HepG2 (cell line): ENCODE measurements around the gene ABL2. TPM values are rescaled to one million over a fixed set of nuclear protein-coding genes. Genes with fewer than 3 reads are reported as not detected.

ENCODE experiments used
- ATAC-seq: fragments of 200-7000 bp; cut with Tn5 transposase; 3 replicates; pipeline ENCODE4 v1.9.1; 2020; ENCODE audit warnings: mild to moderate bottlenecking, moderate library complexity
- BruUV-seq: library from RNA; stranded (reverse); fragments of 400-500 nt; replicated peaks from 2 replicates; lab custom pipeline; 2021; lab: Mats Ljungman, UMichigan
- CTCF ChIA-PET: fragments of 300-600 bp; formaldehyde crosslinking; extraction: SDS; loops from one replicate; lab custom pipeline; 2021; ENCODE audit warnings: low total read pairs, inconsistent platforms, low intra/inter-chr PET ratio; lab: Yijun Ruan, JAX
- POLR2A ChIA-PET: fragments of 350-600 bp; sonication (Branson Sonifier 250); formaldehyde crosslinking; loops from one replicate; lab custom pipeline; 2020; ENCODE audit warnings: antibody characterized with exemption, inconsistent platforms; lab: Yijun Ruan, JAX
- DNase-seq: peaks from one replicate; pipeline ENCODE4 v3.0.0-alpha.2; 2015; ENCODE audit warnings: low spot score
- FAIRE-seq: peaks from 3 replicates; lab custom pipeline; 2011; peaks lifted over from hg19 to GRCh38; lab: Jason Lieb, UNC
- H2AFZ ChIP-seq: one replicate; pipeline ENCODE4 v1.6.1; 2011; ENCODE audit warnings: low read length, inconsistent platforms
- H3K27ac ChIP-seq: fragments of 300-600 bp; 3 replicates; pipeline ENCODE4 v1.8.0; 2011; ENCODE audit warnings: mixed run types, mild to moderate bottlenecking, mixed read lengths, low read length, inconsistent platforms; ENCODE audit not compliant: insufficient read depth; ENCODE audit errors: extremely low read length
- H3K27me3 ChIP-seq, 2 experiments: fragments of 200-600 bp in 1 of 2; 2 replicates in 1 of 2; 3 replicates in 1 of 2; pipeline versions ENCODE4 v1.6.0 to v1.8.0; 2011; ENCODE audit warnings: low read length in 2 of 2, mild to moderate bottlenecking in 2 of 2, moderate library complexity in 2 of 2, inconsistent platforms in 1 of 2; ENCODE audit not compliant: insufficient read depth in 2 of 2, control insufficient read depth in 1 of 2
- H3K36me3 ChIP-seq, 2 experiments: fragments of 200-600 bp in 1 of 2; replicated peaks in 1 of 2; 2 replicates in 1 of 2; 3 replicates in 1 of 2; pipeline versions ENCODE4 v1.5.1 to v1.8.0; 2011; ENCODE audit warnings: low read length in 2 of 2, inconsistent platforms in 1 of 2; ENCODE audit not compliant: insufficient read depth in 2 of 2, control insufficient read depth in 1 of 2
- H3K4me1 ChIP-seq: 2 replicates; pipeline ENCODE4 v1.5.1; 2012; ENCODE audit warnings: low read length, inconsistent platforms; ENCODE audit not compliant: insufficient read depth
- H3K4me2 ChIP-seq: 2 replicates; pipeline ENCODE4 v1.6.0; 2011; ENCODE audit warnings: low read depth, low read length, inconsistent platforms
- H3K4me3 ChIP-seq, 3 experiments: fragments of 200-600 bp in 1 of 3; sonication (generic), shearing (Covaris generic) in 1 of 3; replicated peaks in 1 of 3; 2 replicates each; pipeline ENCODE4 v1.5.1; 2011 to 2016; ENCODE audit warnings: low read length in 3 of 3, inconsistent platforms in 2 of 3, low read depth in 2 of 3, mild to moderate bottlenecking in 2 of 3, control low read depth in 1 of 3, mixed read lengths in 1 of 3; ENCODE audit not compliant: insufficient read depth in 1 of 3
- H3K79me2 ChIP-seq: one replicate; pipeline ENCODE4 v1.6.1; 2011; ENCODE audit warnings: low read length, inconsistent platforms; ENCODE audit not compliant: insufficient read depth
- H3K9ac ChIP-seq: 2 replicates; pipeline ENCODE4 v1.6.0; 2011; ENCODE audit warnings: mild to moderate bottlenecking, low read depth, low read length, inconsistent platforms; ENCODE audit not compliant: insufficient read depth
- H3K9me3 ChIP-seq: 2 replicates; pipeline ENCODE4 v1.5.1; 2012; ENCODE audit warnings: mild to moderate bottlenecking, low read length
- H4K20me1 ChIP-seq: 2 replicates; pipeline ENCODE4 v1.6.0; 2011; ENCODE audit warnings: inconsistent platforms, mild to moderate bottlenecking, low read length, moderate library complexity; ENCODE audit not compliant: insufficient read depth
- ATAD3A ChIP-seq: sonication (generic); formaldehyde crosslinking; IDR thresholded peaks from 2 replicates; pipeline ENCODE4 v1.4.0; 2020; ENCODE audit warnings: missing genetic modification reagents
- BHLHE40 ChIP-seq: IDR thresholded peaks from 2 replicates; pipeline ENCODE4 v1.6.1; 2011; ENCODE audit warnings: low read length, improper control_type of control experiment
- IRF2 ChIP-seq: IDR thresholded peaks from 2 replicates; pipeline ENCODE4 v1.6.1; 2018; ENCODE audit warnings: missing genetic modification reagents, missing compliant biosample characterization
- POLR2AphosphoS2 ChIP-seq: IDR thresholded peaks from 2 replicates; pipeline ENCODE4 v1.6.1; 2011; ENCODE audit warnings: low read depth, low read length, improper control_type of control experiment
- RNF2 ChIP-seq: fragments of 450-650 bp; conservative IDR thresholded peaks from 2 replicates; pipeline ENCODE4 v1.6.1; 2016; ENCODE audit warnings: low read depth
- TEAD3 ChIP-seq: optimal IDR thresholded peaks from 2 replicates; pipeline ENCODE3; 2016; ENCODE audit warnings: borderline replicate concordance
- YY1 ChIP-seq: IDR thresholded peaks from 2 replicates; pipeline ENCODE4 v1.6.1; 2011; ENCODE audit warnings: low read length, low read depth, moderate library complexity, mild to moderate bottlenecking; ENCODE audit not compliant: insufficient read depth, insufficient replicate concordance
- ZNF510 ChIP-seq: sonication (generic); formaldehyde crosslinking; IDR thresholded peaks from 2 replicates; pipeline ENCODE4 v1.4.0; 2020; ENCODE audit warnings: low read depth, mild to moderate bottlenecking, missing genetic modification reagents
- ZNF616 ChIP-seq: sonication (generic); formaldehyde crosslinking; IDR thresholded peaks from 2 replicates; pipeline ENCODE4 v1.5.0; 2020; ENCODE audit warnings: low read depth, mild to moderate bottlenecking, missing genetic modification reagents
- WGBS: methylation state at CpG from one replicate; pipeline ENCODE4 v1.1.6; 2017; ENCODE audit warnings: low lambda C conversion rate; 5-methylcytosine and 5-hydroxymethylcytosine counted together
- in situ Hi-C: cut with HindIII; loops from 2 replicates; pipeline ENCODE4 v1.10.0; 2017; ENCODE audit warnings: low pct_unique_long_range_greater_than_20kb; ENCODE audit not compliant: extremely low pct_ligation_motif_present
- intact Hi-C: fragments of 100-400 bp; cut with micrococcal nuclease; formaldehyde crosslinking; loops from one replicate; pipeline ENCODE4 v1.10.0; 2022; ENCODE audit not compliant: unreplicated experiment
- polyA plus RNA-seq, 8 experiments: library from polyadenylated mRNA; depleted of rRNA in 3 of 8; stranded (reverse) in 7 of 8; unstranded in 1 of 8; fragments of >200 nt; fragmentation: Illumina TruSeq in 4 of 8; extraction: Trizol in 4 of 8; gene quantifications; 2 replicates each; pipeline versions ENCODE4 v1.2.1 to v1.2.3, GENCODE V29; 2011 to 2016; ENCODE audit warnings: low read depth in 4 of 8, missing spikeins in 1 of 8, mixed read lengths in 1 of 8; ENCODE audit not compliant: insufficient read depth in 1 of 8
- total RNA-seq, 5 experiments: library from RNA; depleted of rRNA; stranded (reverse); fragments of >200 nt; fragmentation: Illumina TruSeq; extraction: Trizol; gene quantifications; 2 replicates each; pipeline ENCODE4 v1.2.3, GENCODE V29; 2016; ENCODE audit warnings: low read depth in 1 of 5
- TF ChIP-seq, protein P1 (sequence below): sonication (generic); formaldehyde crosslinking; IDR thresholded peaks from 2 replicates; pipeline ENCODE4 v1.4.0; 2020; ENCODE audit warnings: missing genetic modification reagents

The ABL2 gene
- total and polyA plus RNA-seq, 2 of the 13 experiments (the other 11 are each of a cell fraction or from before 2014, with no cell fraction given): 5.8 to 6.0 TPM

DNA sequence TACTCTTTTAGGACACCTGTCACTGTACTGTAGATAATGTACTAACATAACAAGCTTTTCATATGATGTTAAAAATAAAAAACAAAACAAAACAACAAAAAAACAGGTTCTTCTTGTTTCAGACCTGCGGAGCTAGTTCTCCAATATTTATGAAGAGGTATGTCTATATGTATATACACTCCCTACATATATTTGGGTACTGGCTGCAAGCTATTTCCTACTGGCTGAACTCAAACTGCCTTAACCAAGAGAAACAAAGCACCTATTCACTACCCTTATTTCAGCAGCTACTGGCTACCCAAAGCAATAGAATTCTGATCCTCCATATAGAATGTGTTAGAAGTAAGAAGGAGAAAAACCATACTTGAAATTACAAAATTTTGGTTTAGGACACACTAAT, 73.5 kb downstream of the ABL2 start:
- no peak for DNase-seq
- 0 out of 2 replicates have a peak, but pooled peaks cover 4% of the 10 kb centered on the region for H4K20me1 ChIP-seq
- ATAC-seq: no peak
- TF ChIP-seq ZNF616: no peak
- TF ChIP-seq POLR2AphosphoS2: no peak
- no peak for TF ChIP-seq ATAD3A (CRISPR knock-in tag)
- TF ChIP-seq RNF2: no peak
- no peak for TF ChIP-seq BHLHE40
- no peak for TF ChIP-seq ZNF510 (CRISPR knock-in tag)
- TF ChIP-seq IRF2 (CRISPR knock-in tag): no peak
- no peak for TF ChIP-seq TEAD3
- TF ChIP-seq, protein P1, sequence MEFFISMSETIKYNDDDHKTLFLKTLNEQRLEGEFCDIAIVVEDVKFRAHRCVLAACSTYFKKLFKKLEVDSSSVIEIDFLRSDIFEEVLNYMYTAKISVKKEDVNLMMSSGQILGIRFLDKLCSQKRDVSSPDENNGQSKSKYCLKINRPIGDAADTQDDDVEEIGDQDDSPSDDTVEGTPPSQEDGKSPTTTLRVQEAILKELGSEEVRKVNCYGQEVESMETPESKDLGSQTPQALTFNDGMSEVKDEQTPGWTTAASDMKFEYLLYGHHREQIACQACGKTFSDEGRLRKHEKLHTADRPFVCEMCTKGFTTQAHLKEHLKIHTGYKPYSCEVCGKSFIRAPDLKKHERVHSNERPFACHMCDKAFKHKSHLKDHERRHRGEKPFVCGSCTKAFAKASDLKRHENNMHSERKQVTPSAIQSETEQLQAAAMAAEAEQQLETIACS (CRISPR knock-in tag): no peak
- TF ChIP-seq YY1: no peak
- POLR2A ChIA-PET: no interaction called here
- no TSS peak for BruUV-seq
- no peaks in the 10 kb centered on the region for H3K9me3 ChIP-seq
- H3K27me3 ChIP-seq: no peaks in the 10 kb centered on the region
- no peak overlapping the region for H3K9ac ChIP-seq
- no peak overlapping the region for H3K4me3 ChIP-seq
- CTCF ChIA-PET: no interaction called here
- no peak overlapping the region for H3K4me2 ChIP-seq
- in situ Hi-C loops: no loop called here
- no peak overlapping the region for H2AFZ ChIP-seq
- intact Hi-C loops: no loop called here
- H3K4me1 ChIP-seq: peaks cover 68% of the 10 kb centered on the region
- 0 out of 5 replicates have a peak, but pooled peaks cover 0 to 1% of the 10 kb centered on the region in 2 experiments for H3K36me3 ChIP-seq
- no peak overlapping the region for H3K27ac ChIP-seq
- H3K79me2 ChIP-seq: peaks cover 40% of the 10 kb centered on the region
- WGBS: 91% methylated on average over 1 of the region's 1 CpG
- FAIRE-seq: no peak
